CD1c-positive myeloid dendritic cell (primary cell): ENCODE data around the gene KRT76.
"Not testable (repeated sequence)": the region's sequence is repeated elsewhere in the genome, so short reads cannot be mapped to it uniquely, and the experiment has no call there.

Source experiments
- DNase-seq: peaks from one replicate; pipeline ENCODE4 v3.0.0-alpha.2; 2016; ENCODE audit errors: extremely low spot score

The KRT76 gene

DNA sequence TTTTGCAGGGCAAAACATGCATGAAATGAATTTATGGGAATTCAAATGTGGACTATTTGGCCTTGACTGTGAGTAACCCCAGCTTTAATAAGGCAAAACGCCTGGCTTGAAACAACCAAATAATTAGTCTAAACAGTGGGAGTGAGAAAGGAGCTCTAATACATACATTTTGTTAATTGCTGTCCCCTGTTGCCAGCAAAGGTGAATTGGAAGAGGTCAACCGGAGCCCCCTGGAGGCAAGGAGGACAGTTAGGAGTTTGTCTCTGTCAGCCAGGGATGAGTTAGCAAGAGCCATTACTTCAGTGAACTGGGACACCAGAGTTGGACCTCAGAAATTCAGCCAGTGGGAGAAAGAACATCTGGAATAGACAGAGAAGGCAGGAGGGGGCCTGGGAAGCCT, 17.4 kb downstream of the KRT76 start:
- no peak for DNase-seq

DNA sequence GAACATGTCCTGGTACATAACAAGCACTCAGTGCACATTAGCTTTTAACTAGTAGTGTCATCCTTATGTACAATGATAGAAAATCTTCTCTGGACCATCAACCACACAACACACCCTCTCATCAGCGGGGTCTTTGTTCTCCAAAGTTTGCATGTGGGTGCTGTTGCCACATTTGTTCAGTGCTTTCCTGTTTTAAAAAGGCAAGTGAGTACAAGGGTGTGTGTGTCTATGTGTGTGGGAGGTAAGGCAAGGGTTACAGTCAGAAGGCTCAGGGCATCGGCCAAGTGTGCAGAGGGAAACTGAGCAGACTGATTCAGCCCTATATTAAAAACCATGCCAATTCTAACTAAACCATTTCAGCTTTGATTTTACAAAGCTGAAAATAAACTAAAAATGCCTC, 17.9 kb downstream of the KRT76 start:
- DNase-seq, result peak; percentile 1

DNA sequence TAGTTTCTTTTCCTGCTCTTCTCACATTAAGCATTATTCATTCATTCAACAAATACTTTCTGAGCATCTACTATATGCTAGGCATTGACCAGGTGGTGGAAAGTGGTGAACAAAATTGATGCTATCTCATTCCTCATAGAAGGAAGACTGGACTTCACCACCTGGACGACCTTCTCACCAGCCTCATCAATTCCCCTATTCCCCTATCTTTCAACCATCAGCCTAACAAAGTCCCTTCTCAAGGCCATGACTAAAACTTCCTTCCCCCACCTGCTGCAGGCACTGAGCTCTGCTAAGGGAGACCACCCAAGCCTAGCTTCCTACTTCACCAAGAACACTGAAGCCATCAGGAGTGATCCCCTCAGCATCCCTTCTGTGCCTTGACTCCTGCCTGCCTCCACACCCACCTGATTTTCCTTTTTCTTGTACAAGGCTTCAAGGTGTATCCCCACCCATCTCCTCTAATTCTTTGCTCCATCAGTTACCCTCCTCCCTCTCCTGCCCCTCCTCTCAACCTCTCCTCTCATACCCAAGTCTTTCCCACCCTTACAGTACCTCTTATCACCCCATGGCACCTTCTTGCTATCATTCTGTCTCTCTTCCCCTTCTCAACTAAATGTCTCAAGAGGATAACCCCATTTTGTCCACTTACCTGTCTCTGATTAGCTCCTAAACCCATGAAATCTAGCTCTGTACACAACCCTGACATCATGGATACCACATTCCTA, 19.5 kb downstream of the KRT76 start:
- DNase-seq, result no peak

GRCh38 chr12:52756281-52756960, 20.7 kb downstream of the KRT76 start:
- DNase-seq, result no peak

DNA sequence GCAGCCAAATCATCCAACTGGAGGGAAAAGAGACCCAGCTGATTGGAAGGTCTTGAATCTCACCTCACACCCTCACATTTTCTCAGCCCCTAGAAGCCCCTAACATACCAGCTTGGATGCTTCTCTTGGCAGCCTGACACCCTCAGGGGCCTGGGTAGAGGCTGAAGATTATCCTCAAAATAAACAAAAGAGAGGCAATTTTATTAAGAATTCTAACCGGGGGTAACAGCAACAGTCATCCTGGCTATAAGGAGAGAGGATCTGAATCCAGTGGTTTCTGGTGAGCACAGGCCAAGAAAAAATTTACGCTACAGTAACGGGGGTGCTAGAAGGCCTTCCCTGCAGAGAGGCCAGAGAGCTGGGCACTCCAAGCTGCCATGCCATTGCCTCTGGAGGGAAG, 21.6 kb downstream of the KRT76 start:
- DNase-seq, result no peak

DNA sequence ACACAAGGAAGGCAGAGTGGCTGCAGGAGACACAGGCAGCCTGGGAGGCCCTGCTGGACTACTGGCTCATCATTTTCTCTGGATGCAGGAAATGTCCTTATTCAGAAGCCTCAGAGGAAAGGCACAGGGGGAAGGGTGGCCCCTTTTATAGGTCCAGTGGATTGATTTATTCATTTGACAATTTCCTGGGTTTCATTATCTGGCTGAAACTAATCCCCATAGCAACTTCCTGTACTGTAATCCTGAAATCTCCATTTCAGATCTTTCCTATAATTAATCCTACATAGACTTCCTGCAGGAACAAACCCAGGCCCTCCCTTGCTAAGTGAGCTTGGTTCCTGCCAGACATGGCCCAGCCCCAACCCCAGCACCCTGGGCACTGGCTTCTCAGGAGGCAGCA, 23.0 kb downstream of the KRT76 start:
- DNase-seq, result no peak

- no peak for DNase-seq
Measured at GRCh38 chr12:52753283-52753682, 23.9 kb downstream of the KRT76 start.

DNA sequence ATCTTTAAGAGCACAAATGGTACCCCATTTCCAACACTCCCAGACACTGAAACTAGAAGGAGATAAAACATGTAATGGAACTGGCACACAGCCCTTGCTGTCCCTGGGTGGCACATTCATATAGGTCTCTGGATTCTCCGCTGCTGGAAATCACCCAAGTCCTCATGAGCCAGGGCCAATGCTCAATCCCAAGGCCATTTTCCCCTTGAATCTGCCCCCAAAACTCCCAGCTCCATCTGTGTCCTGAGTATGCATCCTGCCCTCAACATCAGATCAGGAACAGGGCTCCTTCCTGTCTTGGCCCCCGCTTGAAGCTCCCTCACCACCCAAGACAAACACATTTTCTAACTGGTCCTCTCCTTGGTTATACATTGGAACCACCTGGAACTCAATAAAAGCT, 24.6 kb downstream of the KRT76 start:
- no peak for DNase-seq

DNA sequence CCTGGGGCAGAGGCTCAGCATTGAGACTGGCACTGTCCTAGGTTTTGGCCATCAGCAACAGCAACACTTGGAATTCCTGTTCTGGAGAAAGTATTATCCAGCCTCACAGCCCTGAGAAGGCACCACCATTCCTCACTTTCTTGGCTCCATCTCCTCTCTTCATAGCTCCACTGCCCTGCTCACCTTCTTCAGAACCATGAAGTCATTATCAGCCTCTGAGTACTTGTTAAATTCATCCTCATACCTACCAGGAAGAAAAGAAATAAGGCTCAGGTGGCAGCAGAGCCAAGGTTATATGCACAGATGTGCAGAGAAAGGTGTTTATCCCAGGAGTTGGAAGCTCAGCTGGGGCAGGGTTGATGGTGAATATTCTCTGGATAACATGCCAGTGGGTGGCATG, 25.4 kb downstream of the KRT76 start:
- no peak for DNase-seq

- not testable (repeated sequence) for DNase-seq
Measured at GRCh38 chr12:52750532-52750931, 26.6 kb downstream of the KRT76 start.

DNA sequence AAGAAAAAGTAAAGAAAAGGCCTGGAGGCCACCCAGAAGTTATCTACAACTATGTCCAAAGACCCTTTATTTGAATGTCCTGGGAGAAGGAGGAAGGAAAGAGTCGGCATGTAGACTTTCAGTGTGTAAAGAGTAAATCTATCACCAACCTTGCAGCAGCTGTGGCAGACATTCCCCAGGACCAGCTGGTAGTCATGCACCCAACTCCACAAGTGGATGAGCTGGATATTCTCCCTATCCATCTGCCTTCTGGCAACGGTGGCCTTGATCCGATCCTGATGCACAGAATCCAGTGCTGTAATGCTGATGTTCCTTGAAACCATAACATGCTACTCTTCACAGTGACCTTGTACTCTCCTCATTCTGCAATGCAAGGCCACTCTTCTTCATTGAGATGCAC, 27.3 kb downstream of the KRT76 start:
- no peak for DNase-seq

- DNase-seq, result no peak
Measured at GRCh38 chr12:52748578-52748977, 28.6 kb downstream of the KRT76 start.

DNA sequence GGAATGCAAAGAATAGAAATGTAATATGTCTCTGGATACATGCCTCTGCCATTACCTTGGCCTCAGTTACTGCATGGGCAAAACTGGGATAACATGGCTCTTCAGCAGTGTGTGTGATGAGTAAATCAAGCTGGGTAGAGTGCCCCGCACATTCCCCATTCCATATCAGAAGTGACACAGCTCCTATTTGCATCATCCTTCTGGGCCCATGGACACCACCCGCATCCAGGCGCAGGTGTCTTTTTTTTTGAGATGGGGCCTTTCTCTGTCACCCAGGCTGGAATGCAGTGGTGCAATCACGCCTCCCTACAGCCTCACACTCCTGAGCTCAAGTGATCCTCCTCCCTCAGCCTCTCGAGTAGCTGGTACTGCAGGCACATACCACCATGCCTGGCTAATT, 31.6 kb downstream of the KRT76 start:
- no peak for DNase-seq

GRCh38 chr12:52744493-52745156, 32.5 kb downstream of the KRT76 start:
- DNase-seq, result no peak

DNA sequence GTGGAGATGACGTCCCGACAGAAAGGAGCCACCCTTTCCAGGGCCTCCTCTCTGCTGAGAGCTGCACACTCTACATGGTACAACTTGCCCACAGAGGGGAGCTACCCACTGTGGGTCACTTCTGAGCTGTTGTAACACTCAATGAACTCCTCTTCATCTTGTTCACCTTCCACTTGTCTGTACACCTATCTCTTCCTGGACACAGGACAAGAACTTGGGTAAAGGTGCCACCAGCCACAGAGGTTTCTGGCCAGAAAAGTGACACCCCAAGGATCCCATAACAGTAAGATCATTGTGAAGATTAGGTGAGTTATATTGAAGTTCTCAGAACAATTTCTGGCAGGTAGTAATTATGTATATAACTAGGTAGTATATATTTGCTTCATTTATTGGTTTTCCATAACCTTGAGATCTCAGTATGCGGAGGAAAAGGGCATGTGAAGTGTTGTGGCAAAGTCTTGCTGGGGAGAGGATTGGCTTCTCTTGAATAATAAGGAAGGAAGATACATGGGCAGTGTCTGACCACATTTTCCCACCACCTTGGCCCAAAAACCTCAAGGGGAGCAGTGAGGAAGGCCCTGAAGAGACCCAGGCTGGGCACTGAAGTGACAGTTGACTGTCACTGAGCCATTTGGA, 34.2 kb downstream of the KRT76 start:
- no peak for DNase-seq

- DNase-seq, result no peak
Measured at GRCh38 chr12:52742196-52742580, 35.0 kb downstream of the KRT76 start.

- DNase-seq, result peak; percentile 40
Measured at GRCh38 chr12:52741375-52742195, 35.6 kb downstream of the KRT76 start.

DNA sequence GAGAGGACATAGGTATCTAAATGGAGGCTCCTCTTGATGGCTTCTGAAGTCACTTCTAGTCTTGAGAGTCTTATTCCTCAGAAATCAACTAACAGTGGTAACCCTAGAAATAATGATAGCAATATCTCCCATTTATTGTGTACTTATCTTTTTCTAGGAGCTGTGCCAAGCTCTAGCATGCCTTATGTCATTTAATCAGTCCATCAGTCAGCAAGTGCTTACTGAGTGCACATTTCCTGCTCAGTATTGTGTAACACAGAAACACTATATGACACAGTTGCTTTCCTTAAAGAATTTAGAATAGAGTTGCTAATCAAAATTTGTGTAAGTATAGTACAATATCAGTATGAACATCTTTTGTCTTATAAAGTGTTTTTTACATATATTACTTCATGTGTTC, 36.6 kb downstream of the KRT76 start:
- DNase-seq, result no peak

DNA sequence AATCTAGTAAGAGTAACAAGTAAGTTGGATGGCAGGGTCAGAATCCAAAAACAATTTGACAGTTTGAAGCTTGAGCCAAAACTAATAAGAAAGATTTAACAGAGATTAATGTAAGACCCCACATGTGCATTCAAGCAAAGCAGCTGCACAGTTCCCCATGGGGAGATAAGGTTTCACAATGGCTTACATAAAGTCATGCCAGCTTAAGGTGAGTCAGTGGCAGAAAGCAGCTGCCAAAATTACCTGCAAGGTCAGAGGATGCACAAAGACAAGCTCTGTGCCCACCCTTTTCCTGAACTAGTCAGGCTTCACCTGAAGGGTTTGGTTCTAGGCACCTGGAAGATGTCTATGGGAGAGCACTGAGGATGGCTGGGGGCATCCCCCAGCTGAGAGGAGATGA, 37.2 kb downstream of the KRT76 start:
- DNase-seq, result no peak

DNA sequence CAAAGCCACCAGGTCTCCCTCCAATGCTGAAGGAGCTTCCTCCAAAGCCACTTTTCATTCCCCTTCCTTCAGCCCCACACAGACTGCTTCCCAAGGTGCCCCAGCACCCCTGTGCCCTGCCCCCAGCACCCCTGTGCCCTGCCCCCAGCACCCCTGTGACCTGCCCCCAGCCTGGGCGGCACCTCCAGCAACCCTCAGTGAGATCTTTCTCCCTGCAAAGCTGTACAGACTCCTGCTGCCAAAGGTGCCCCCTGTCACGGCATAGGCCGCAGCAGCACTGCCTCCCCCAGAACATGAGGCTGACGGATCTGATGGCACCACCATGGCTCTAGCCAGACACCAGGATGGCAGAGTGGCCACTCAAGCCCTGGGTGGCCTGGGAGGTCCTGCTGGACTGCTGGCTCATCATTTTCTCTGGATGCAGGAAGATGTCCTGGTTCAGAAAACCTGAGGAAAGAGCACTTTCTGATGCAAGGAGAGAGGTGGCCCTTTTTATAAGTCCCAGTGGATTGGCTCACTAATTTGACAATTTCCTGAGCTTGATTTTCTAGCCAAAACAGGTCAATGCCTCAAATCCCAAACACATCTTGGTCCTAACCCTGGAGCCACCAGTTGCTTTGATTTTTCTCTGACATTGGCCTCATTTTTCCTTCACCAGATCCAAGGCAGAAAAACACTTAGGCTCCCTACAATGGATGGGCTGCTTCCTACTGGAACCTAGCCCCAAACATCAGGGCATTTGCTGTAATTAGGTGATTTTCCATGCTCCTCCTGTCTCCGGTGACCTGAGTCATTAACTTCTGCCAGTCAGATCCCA, 41.1 kb downstream of the KRT76 start:
- DNase-seq, result no peak

DNA sequence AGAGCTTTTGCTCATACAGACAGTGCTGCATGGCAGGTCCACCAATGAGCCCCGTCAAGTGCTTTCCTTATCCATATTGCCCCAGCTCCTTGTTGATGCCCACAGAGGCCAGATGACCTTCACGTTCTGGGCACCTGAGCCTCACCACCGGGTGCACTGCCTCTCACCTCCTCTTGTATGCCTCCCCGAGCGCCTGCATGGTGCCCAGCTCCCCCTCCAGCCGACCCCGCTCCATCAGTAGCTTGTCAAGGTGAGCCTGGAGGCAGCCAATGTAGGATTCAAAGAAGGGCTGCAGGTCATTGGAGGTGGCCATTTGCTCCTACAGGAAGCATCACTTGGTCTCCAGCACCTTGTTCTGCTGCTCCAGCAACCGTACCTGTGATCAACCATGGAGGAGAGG, 42.0 kb downstream of the KRT76 start:
- no peak for DNase-seq
